Stimulated activated CD8-positive, alpha-beta memory T cell treated with anti-CD3 and anti-CD28 coated beads, Interleukin-4, amount 100 ng/mL, for 24 hours (primary cell): Measurements from ENCODE around the gene PTPRJ.

Experiments used
- DNase-seq: peaks from one replicate; pipeline ENCODE4 v3.0.0-alpha.2; 2020; ENCODE audit warnings: low read depth

PTPRJ gene

GRCh38 chr11:47997063-47998053, 17.0 kb downstream of the PTPRJ start:
- no peak for DNase-seq

GRCh38 chr11:47998345-47998732, 18.0 kb downstream of the PTPRJ start:
- no peak for DNase-seq

GRCh38 chr11:47998733-47999359, 18.5 kb downstream of the PTPRJ start:
- DNase-seq: no peak

- DNase-seq: no peak
These were observed 20.1 kb downstream of the PTPRJ start for GRCh38 chr11:48000432-48000831.

GRCh38 chr11:48001438-48002021, 21.2 kb downstream of the PTPRJ start:
- DNase-seq: peak; percentile 58

- DNase-seq: no peak
These were observed 22.2 kb downstream of the PTPRJ start for GRCh38 chr11:48002561-48002960.

- DNase-seq: no peak
These were observed 23.6 kb downstream of the PTPRJ start for GRCh38 chr11:48003926-48004325.

- DNase-seq: no peak
These were observed 24.1 kb downstream of the PTPRJ start for GRCh38 chr11:48004456-48004855.

GRCh38 chr11:48005136-48005535, 24.8 kb downstream of the PTPRJ start:
- no peak for DNase-seq

- DNase-seq: no peak
These were observed 25.5 kb downstream of the PTPRJ start for GRCh38 chr11:48005831-48006270.

GRCh38 chr11:48006301-48006992, 26.1 kb downstream of the PTPRJ start:
- no peak for DNase-seq

GRCh38 chr11:48007677-48008076, 27.3 kb downstream of the PTPRJ start:
- DNase-seq: no peak

GRCh38 chr11:48008951-48009270, 28.6 kb downstream of the PTPRJ start:
- peak; percentile 51 for DNase-seq

- no peak for DNase-seq
These were observed 30.9 kb downstream of the PTPRJ start for GRCh38 chr11:48011102-48011797.

- peak; percentile 57 for DNase-seq
These were observed 31.5 kb downstream of the PTPRJ start for GRCh38 chr11:48011798-48012391.

GRCh38 chr11:48013269-48013901, 33.0 kb downstream of the PTPRJ start:
- DNase-seq: no peak

- no peak for DNase-seq
These were observed 34.6 kb downstream of the PTPRJ start for GRCh38 chr11:48014917-48015316.

GRCh38 chr11:48017105-48017830, 36.9 kb downstream of the PTPRJ start:
- DNase-seq: no peak

GRCh38 chr11:48017831-48018527, 37.6 kb downstream of the PTPRJ start:
- DNase-seq: no peak
